ENCODE measurements around the gene CDC45. TPM values are rescaled to one million over a fixed set of nuclear protein-coding genes. Genes with fewer than 3 reads are reported as not detected.

CDC45 gene
- polyA plus RNA-seq, 2 donors = 9.6 to 12.1 TPM

DNA sequence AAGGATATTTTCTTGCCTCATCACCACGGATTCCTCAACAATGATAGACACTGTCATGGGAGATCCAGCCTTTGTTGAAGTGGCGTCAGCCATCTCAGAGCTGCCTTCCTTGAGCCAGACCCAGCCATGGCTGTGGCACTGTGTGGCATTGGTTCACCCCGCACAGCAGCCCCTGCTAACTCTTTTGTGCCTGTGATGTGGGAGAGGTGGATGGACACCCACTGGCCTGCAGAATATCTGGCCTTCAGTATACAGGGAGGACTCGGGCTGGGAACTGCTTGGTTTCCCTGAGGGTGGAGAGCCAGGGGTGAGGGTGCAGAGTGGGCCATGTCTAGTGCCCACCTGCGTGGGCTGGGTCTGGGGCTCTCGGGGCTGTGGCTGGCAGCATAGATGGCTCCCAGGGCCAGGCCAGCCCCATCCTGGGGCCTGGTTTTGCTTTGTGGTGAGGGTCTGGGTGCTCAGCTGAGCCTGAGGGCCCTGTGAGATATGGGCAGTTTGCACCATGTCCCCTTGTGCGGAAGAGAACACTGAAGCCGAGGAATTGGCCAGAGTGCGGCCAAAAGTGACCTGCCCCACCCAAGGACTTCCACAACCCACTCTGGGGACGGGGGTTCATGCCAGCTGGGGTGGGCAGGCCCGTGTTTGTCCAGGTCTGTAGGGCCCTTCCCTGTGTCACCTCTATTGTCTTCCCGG, 38.3 kb downstream of the CDC45 start:
- no peak overlapping the region for H3K4me3 ChIP-seq (ENCODE audit: low read depth in 1 of 2, low read length in 2 of 2)
- peaks cover 0 to 3% of the 10 kb centered on the region in 2 donors for H3K4me1 ChIP-seq (ENCODE audit: control insufficient read depth in 2 of 2, insufficient read depth in 2 of 2, low read length in 1 of 2)
- WGBS, 2 donors = 88 to 90% methylated on average over 12 of the region's 12 CpGs
- peaks cover 0 to 3% of the 10 kb centered on the region in 2 donors for H3K27me3 ChIP-seq (ENCODE audit: control insufficient read depth in 1 of 2, insufficient read depth in 2 of 2, low read length in 2 of 2)
- H3K9me3 ChIP-seq (ENCODE audit: control insufficient read depth in 2 of 2, insufficient read depth in 1 of 2, low read depth in 1 of 2, low read length in 1 of 2) = peaks cover 0 to 1% of the 10 kb centered on the region in 2 donors
- no peak overlapping the region for H3K27ac ChIP-seq (ENCODE audit: low read depth in 2 of 2, low read length in 1 of 2)
- peaks cover 0 to 4% of the 10 kb centered on the region in 2 donors for H3K36me3 ChIP-seq (ENCODE audit: control insufficient read depth in 2 of 2, insufficient read depth in 2 of 2, low read length in 1 of 2)

DNA sequence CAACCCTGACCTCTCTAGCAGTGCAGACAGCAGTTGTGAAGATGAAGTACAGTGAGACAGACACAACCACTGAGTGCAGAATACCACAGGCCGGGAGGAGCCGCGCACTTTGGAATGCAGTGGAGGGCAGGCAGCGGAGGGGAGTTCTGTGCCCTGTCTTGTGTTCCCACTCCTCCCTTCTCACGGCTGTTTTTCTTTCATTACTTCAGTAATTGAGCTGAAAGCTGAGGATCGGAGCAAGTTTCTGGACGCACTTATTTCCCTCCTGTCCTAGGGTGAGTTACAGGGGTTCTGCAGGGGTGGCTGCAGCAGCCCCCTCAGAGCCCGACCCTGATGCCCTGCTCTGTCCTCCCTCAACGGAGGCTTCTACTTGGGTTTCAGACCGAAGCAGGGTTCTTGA, 38.9 kb downstream of the CDC45 start:
- Histone ChIP-seq H3K4me1 (ENCODE audit: control insufficient read depth in 2 of 2, insufficient read depth in 2 of 2, low read length in 1 of 2) (peaks cover 3 to 8% of the 10 kb centered on the region in 2 donors), H3K4me3 (ENCODE audit: low read depth in 1 of 2, low read length in 2 of 2) (no peak overlapping the region), H3K9me3 (ENCODE audit: control insufficient read depth in 2 of 2, insufficient read depth in 1 of 2, low read depth in 1 of 2, low read length in 1 of 2) (peaks cover 0 to 1% of the 10 kb centered on the region in 2 donors), H3K36me3 (ENCODE audit: control insufficient read depth in 2 of 2, insufficient read depth in 2 of 2, low read length in 1 of 2) (peaks cover 0 to 4% of the 10 kb centered on the region in 2 donors), H3K27ac (ENCODE audit: low read depth in 2 of 2, low read length in 1 of 2) (no peak overlapping the region), H3K27me3 (ENCODE audit: control insufficient read depth in 1 of 2, insufficient read depth in 2 of 2, low read length in 2 of 2) (peaks cover 0 to 8% of the 10 kb centered on the region in 2 donors)
- WGBS, 2 donors = 87 to 93% methylated on average over 10 of the region's 10 CpGs

DNA sequence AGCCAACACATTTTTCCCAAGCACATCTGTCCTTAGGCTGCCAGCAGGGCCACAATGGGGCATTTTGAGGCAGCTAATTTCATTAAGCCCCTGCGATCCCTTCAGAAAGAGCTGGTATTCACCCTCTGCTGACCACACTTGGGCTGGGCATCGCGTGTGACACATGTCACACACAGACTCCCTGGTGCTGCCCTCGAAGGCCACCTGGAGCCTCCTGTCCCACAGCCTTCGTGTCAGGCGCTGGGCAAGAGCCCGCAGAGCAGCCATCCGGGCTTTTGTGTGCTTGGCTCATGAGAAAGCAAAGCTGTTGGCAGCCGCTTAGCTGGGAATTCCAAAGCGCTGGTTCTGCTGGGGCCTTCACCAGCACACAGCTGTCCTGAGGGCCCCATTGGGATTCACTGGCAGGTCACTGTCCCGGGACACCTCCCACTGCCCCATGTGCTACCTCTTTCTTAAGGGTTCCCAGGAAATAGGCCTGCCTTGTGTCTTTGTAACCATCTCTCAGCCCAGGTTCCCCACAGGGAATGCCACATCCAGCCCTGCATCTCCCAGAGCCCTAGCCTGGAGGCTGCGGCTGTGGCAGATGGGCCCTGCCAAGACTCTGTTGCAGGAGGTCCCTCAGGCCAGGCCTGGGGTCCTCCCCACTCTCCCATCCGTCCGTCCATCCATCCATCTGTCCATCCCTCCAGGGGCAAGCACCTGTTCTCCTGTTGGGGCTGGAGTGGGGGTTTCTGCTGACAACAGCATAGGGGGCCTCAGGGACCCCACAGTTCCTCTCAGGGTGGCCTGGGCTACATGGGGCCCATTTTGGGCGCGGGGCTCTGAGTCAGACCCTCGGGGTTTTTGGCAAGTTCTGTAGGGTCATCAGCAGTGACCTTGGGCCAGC, 39.6 kb downstream of the CDC45 start:
- no peaks in the 10 kb centered on the region for H3K9me3 ChIP-seq (ENCODE audit: control insufficient read depth in 2 of 2, insufficient read depth in 1 of 2, low read depth in 1 of 2, low read length in 1 of 2)
- peaks cover 6 to 14% of the 10 kb centered on the region in 2 donors for H3K4me1 ChIP-seq (ENCODE audit: control insufficient read depth in 2 of 2, insufficient read depth in 2 of 2, low read length in 1 of 2)
- peaks cover 0 to 12% of the 10 kb centered on the region in 2 donors for H3K27me3 ChIP-seq (ENCODE audit: control insufficient read depth in 1 of 2, insufficient read depth in 2 of 2, low read length in 2 of 2)
- peaks cover 0 to 4% of the 10 kb centered on the region in 2 donors for H3K36me3 ChIP-seq (ENCODE audit: control insufficient read depth in 2 of 2, insufficient read depth in 2 of 2, low read length in 1 of 2)
- 86 to 88% methylated on average over 17 of the region's 17 CpGs for WGBS, 2 donors
- no peak overlapping the region for H3K27ac ChIP-seq (ENCODE audit: low read depth in 2 of 2, low read length in 1 of 2)
- no peak overlapping the region for H3K4me3 ChIP-seq (ENCODE audit: low read depth in 1 of 2, low read length in 2 of 2)

DNA sequence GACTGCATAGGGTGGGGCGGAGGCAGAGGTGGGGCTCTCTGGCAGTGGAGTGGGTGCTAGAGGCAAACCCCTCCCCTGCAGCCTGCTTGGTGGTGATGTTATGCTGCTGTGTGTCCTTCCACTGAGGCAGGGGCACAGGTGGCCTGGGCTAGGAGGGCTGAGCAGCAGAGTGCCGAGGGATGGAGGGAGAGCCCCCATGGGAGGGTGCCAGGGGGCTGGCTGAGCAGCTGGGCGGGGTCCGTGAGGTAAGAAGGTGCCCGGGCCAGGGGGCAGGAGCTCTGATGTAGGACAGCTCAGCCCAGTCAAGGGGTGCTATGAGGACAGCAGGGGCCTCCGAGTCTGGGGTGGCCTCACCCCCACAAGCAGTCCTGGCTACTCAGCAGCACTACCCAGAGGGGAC, 40.3 kb downstream of the CDC45 start:
- Histone ChIP-seq H3K27ac (ENCODE audit: low read depth in 2 of 2, low read length in 1 of 2) (no peak overlapping the region), H3K4me3 (ENCODE audit: low read depth in 1 of 2, low read length in 2 of 2) (no peak overlapping the region), H3K4me1 (ENCODE audit: control insufficient read depth in 2 of 2, insufficient read depth in 2 of 2, low read length in 1 of 2) (peaks cover 6 to 15% of the 10 kb centered on the region in 2 donors)

DNA sequence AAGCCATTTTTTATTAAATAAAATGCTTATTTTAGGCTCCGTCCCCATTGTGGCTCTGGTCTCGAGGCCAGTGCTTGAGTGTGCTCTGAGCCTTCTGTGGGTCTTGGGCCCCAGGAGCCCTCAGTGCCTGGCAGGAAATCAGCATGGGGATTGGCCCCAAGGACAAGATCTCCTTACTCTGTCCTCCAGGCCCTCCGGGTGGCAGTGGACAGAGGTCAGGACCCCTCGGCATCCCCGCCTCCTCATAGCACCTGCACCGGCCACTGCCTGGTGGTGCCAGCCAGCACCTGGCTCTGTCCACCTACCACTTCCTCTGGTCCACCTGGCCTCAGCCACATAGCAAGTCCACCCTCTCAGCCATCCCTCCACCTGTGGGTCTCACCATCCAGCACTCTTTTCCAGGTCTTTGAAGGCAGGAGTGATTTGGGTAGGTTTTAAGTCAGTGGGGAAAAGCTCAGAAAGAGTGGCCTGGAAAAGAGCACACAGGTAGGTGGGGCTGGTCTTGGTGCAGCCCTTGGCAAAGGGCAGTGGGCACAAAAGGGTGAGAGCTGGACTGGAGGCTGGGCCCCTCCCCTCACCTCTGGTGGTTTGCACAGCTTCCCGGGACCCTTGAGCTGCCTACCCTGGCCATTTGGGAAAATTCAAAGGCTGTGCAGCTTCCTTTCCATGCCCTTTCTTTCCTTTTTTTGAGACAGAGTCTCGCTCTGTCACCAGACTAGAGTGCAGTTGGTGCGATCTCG, 41.0 kb downstream of the CDC45 start:
- H3K36me3 ChIP-seq (ENCODE audit: control insufficient read depth in 2 of 2, insufficient read depth in 2 of 2, low read length in 1 of 2) = peaks cover 0 to 2% of the 10 kb centered on the region in 2 donors
- WGBS, 2 donors = 90 to 93% methylated on average over 10 of the region's 10 CpGs
- no peak overlapping the region for H3K4me3 ChIP-seq (ENCODE audit: low read depth in 1 of 2, low read length in 2 of 2)
- no peaks in the 10 kb centered on the region for H3K9me3 ChIP-seq (ENCODE audit: control insufficient read depth in 2 of 2, insufficient read depth in 1 of 2, low read depth in 1 of 2, low read length in 1 of 2)
- peaks cover 0 to 15% of the 10 kb centered on the region in 2 donors for H3K27me3 ChIP-seq (ENCODE audit: control insufficient read depth in 1 of 2, insufficient read depth in 2 of 2, low read length in 2 of 2)
- no peak overlapping the region for H3K27ac ChIP-seq (ENCODE audit: low read depth in 2 of 2, low read length in 1 of 2)
- H3K4me1 ChIP-seq (ENCODE audit: control insufficient read depth in 2 of 2, insufficient read depth in 2 of 2, low read length in 1 of 2) = peaks cover 6 to 15% of the 10 kb centered on the region in 2 donors

More for the DNA sequence above, 40.3 kb downstream of the CDC45 start:
- 84 to 90% methylated on average over 6 of the region's 6 CpGs for WGBS, 2 donors
- H3K36me3 ChIP-seq (ENCODE audit: control insufficient read depth in 2 of 2, insufficient read depth in 2 of 2, low read length in 1 of 2) = peaks cover 0 to 2% of the 10 kb centered on the region in 2 donors
- peaks cover 0 to 15% of the 10 kb centered on the region in 2 donors for H3K27me3 ChIP-seq (ENCODE audit: control insufficient read depth in 1 of 2, insufficient read depth in 2 of 2, low read length in 2 of 2)
- H3K9me3 ChIP-seq (ENCODE audit: control insufficient read depth in 2 of 2, insufficient read depth in 1 of 2, low read depth in 1 of 2, low read length in 1 of 2) = no peaks in the 10 kb centered on the region

DNA sequence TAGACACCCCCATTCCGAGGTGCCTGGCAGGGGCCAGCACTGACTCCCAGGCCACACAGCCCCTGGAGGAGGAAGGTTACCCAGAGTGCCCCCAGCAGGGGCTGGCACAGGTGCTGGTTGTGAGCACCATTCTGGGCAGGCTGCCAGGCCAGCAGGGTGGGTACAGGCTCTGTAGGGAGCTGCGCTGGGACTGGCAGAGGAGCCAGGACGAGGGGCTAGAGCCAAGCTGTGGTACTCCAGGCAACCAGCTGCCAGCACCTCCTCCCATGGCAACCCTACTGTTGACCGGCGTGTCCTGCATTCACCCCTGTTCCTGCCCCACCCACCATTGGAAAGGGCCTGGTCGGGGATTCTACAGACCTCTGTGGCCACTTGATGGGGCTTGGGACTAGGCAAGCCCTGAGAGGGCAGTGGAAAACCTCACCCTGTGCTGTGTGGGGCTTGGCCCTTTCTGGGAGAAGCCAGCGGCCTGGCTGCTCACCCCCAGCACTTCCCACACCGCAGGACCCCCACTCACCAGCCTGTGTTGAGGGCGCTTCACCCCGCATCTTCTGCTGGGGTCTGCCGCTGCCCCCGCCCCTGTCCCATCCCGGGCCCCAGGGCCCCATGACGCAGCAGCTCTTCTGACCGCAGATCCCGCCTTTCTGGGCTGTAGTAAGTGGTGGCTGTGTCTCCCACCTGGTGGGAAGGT, 42.6 kb downstream of the CDC45 start:
- WGBS, 2 donors = 61 to 67% methylated on average over 16 of the region's 16 CpGs
- peaks cover 6 to 15% of the 10 kb centered on the region in 2 donors for H3K4me1 ChIP-seq (ENCODE audit: control insufficient read depth in 2 of 2, insufficient read depth in 2 of 2, low read length in 1 of 2)
- peaks cover 0 to 15% of the 10 kb centered on the region in 2 donors for H3K27me3 ChIP-seq (ENCODE audit: control insufficient read depth in 1 of 2, insufficient read depth in 2 of 2, low read length in 2 of 2)
- H3K4me3 ChIP-seq (ENCODE audit: low read depth in 1 of 2, low read length in 2 of 2) = peak overlapping the region; percentile 34 to 52
- H3K9me3 ChIP-seq (ENCODE audit: control insufficient read depth in 2 of 2, insufficient read depth in 1 of 2, low read depth in 1 of 2, low read length in 1 of 2) = no peaks in the 10 kb centered on the region
- no peaks in the 10 kb centered on the region for H3K36me3 ChIP-seq (ENCODE audit: control insufficient read depth in 2 of 2, insufficient read depth in 2 of 2, low read length in 1 of 2)
- H3K27ac ChIP-seq (ENCODE audit: low read depth in 2 of 2, low read length in 1 of 2) = peak overlapping the region; percentile 21 to 23

DNA sequence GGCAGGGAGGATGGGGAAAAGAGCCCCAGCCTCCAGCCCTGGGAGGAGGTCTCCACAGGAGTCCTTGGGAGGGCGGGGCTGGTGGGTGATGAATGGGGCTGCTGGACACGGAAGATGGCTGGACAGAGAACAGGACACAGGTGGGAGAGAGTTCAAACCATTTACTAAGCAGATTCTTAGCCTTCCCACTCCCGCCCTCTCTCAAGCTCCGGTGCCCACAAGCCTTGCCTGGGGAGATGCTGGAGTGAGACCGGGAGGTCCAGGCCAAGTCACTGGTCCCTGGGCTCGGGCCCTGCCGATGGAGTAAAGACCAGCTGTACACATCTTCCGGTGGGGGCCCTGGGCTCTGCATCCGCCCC, 43.1 kb downstream of the CDC45 start:
- 30 to 33% methylated on average over 9 of the region's 9 CpGs for WGBS, 2 donors
- H3K4me1 ChIP-seq (ENCODE audit: control insufficient read depth in 2 of 2, insufficient read depth in 2 of 2, low read length in 1 of 2) = peaks cover 6 to 15% of the 10 kb centered on the region in 2 donors
- H3K36me3 ChIP-seq (ENCODE audit: control insufficient read depth in 2 of 2, insufficient read depth in 2 of 2, low read length in 1 of 2) = no peaks in the 10 kb centered on the region
- H3K4me3 ChIP-seq (ENCODE audit: low read depth in 1 of 2, low read length in 2 of 2) = peak overlapping the region; percentile 34 to 52
- peak overlapping the region; percentile 21 to 29 for H3K27ac ChIP-seq (ENCODE audit: low read depth in 2 of 2, low read length in 1 of 2)
- no peaks in the 10 kb centered on the region for H3K9me3 ChIP-seq (ENCODE audit: control insufficient read depth in 2 of 2, insufficient read depth in 1 of 2, low read depth in 1 of 2, low read length in 1 of 2)
- H3K27me3 ChIP-seq (ENCODE audit: control insufficient read depth in 1 of 2, insufficient read depth in 2 of 2, low read length in 2 of 2) = peaks cover 0 to 15% of the 10 kb centered on the region in 2 donors

DNA sequence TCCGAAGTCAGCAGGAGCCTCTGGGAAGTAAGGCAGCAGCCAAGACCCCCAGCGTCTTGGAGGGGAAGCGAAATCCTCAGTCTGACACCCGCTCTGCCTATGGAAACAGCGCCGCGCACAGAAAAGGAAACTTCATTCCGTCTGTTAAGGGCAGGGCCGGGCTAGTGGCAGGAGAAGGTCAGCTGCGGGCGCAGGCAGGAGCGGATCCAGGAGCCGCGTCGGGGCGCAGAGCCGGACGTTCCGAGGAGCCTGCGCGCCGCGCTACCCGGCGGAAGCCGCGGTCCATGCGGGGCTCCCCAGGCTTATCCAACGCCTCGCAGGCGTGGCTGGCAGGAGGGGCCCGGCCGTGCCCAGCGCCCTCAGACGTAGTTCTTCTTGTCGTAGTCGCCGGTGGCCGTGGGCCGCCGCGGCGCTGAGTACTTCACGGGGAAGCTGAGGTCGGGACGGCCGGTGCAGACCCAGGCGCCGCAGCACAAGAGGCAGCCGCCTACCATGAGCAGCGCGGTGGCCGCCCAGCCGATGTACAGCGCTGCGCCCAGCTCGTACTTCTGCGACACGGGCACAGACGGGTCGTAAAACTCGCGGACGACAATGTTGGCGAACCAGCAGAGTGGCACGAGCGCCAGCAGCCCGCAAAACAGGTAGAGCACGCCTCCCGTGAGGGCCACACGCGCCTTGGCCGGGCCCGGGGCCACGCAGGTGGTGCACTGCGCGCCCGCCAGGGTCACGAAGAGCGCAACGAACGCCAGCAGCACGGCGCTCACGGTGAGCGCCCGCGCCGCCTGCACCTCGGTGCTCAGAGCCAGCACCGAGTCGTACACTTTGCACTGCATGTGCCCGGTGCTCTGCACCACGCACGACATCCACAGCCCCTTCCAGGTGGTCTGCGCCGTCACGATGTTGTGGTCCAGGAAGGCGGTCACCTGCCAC, 43.8 kb downstream of the CDC45 start:
- no peaks in the 10 kb centered on the region for H3K36me3 ChIP-seq (ENCODE audit: control insufficient read depth in 2 of 2, insufficient read depth in 2 of 2, low read length in 1 of 2)
- peaks cover 6 to 15% of the 10 kb centered on the region in 2 donors for H3K4me1 ChIP-seq (ENCODE audit: control insufficient read depth in 2 of 2, insufficient read depth in 2 of 2, low read length in 1 of 2)
- peak overlapping the region; percentile 34 to 52 for H3K4me3 ChIP-seq (ENCODE audit: low read depth in 1 of 2, low read length in 2 of 2)
- H3K9me3 ChIP-seq (ENCODE audit: control insufficient read depth in 2 of 2, insufficient read depth in 1 of 2, low read depth in 1 of 2, low read length in 1 of 2) = no peaks in the 10 kb centered on the region
- H3K27me3 ChIP-seq (ENCODE audit: control insufficient read depth in 1 of 2, insufficient read depth in 2 of 2, low read length in 2 of 2) = peaks cover 0 to 15% of the 10 kb centered on the region in 2 donors
- peak overlapping the region; percentile 2 to 29 for H3K27ac ChIP-seq (ENCODE audit: low read depth in 2 of 2, low read length in 1 of 2)
- 1 to 2% methylated on average over 85 to 99 of the region's 99 CpGs for WGBS, 2 donors

Data from esophagus (tissue), 2 donors.